Amniotic stem cell (primary cell): Measurements from ENCODE around the gene TMEM50B.
"Not testable (repeated sequence)": the region's sequence is repeated elsewhere in the genome, so short reads cannot be mapped to it uniquely, and the experiment has no call there.

Experiments used
- DNase-seq: peaks from one replicate; lab custom pipeline; 2025; lab: John Stamatoyannopoulos, UW

TMEM50B gene

GRCh38 chr21:33479679-33480480, at the start of gene TMEM50B:
Gene TMEM50B (minus strand): TSS chr21:33479974. CDS start chr21:33468885, 11,089 bp downstream.
- peak; percentile 83 for DNase-seq

DNA sequence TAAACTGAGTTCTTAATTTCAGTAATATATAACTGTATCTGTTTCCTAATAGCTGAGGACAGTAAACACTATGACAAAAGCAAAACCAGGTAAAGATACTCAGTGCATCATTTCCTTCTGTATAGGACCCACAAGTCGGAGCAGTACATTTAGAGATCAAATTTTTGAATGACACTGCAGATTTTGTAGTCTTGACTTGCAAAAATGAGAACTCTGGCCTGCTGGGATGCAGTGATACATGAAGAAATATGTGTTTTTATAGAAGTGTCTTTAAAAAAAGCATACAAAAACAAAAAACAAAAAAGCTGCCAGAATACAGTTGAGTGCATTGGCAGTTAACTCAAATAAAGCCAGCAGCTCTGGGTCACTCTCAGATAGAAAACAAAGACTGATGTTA, 43.2 kb upstream of the TMEM50B start:
- no peak for DNase-seq

- no peak for DNase-seq
Observed at GRCh38 chr21:33522297-33522952, 42.7 kb upstream of the TMEM50B start.

GRCh38 chr21:33518899-33519298, 39.1 kb upstream of the TMEM50B start:
- DNase-seq: no peak

DNA sequence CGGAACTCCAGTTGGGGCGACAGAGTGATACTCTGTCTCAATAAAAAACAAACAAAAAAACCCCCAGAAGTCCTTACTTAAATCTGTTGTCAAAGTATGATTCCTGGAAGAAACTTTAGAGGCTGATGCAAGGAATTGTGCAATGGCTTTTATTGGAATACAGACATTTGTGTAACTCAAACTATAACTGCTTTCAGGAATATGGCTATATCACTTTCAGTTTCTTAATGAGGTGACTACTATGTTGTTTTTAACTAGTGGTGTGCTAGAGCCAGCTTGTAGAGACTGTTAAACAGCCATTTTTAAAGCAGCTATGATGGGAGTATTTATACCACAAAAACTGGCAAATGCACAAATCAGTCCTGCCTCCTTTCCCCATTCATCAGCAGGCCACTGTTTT, 34.5 kb upstream of the TMEM50B start:
- DNase-seq: no peak

GRCh38 chr21:33512481-33512880, 32.7 kb upstream of the TMEM50B start:
- DNase-seq: no peak

DNA sequence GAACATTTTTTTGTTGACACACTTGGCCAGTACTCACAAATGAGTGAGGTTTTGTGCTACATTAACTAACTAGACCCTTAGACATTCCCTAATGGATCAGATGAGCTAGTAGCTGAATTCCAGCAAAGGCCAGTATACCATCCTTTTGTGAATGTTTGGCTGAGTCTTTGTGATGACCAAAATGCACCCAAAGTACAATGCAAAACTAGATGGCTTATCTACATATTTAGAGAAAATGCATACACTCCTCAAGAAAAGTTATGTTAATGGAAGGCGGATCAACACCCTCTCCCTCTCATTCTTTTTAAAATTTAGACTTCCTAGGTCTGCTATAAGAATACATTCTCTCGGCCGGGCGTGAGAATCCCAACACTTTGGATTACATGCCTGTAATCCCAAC, 31.9 kb upstream of the TMEM50B start:
- DNase-seq: no peak

GRCh38 chr21:33510826-33511225, 31.1 kb upstream of the TMEM50B start:
- DNase-seq: no peak

DNA sequence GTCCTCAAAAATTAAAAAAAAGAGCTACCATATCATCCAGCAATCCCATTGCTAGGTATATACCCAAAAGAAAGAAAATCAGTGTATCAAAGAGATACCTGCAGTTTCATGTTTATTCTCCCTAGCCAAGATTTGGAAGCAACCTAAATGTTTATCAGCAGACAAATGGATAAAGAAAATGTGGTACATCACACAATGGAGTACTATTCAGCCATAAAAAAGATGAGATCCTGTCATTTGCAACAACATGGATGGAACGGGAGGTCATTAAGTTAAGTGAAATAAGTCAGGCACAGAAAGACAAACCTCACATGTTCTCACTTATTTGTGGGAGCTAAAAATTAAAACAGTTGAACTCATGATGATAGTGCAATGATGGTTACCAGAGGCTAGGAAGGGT, 27.2 kb upstream of the TMEM50B start:
- not testable (repeated sequence) for DNase-seq

DNA sequence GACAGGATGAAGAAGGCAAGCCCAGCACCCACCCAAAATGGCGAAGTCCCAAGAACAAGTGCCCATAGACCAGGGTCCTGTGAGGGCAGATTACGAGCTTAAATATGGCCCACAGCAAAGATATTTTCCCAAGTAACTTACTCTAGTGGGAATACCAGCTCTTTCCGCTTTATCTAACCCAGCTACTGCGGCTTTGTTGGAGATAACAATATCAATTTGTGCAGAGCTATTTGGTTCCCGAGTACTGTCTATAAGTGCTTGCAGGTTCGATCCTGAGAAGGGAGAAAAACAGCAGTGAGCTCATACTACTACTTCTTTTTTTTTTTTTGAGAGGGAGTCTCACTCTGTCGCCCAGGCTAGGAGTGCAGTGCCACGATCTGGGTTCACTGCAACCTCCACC, 26.1 kb upstream of the TMEM50B start:
- DNase-seq: no peak

GRCh38 chr21:33496345-33496744, 16.6 kb upstream of the TMEM50B start:
- no peak for DNase-seq

GRCh38 chr21:33495743-33496142, 16.0 kb upstream of the TMEM50B start:
- no peak for DNase-seq

GRCh38 chr21:33493756-33494155, 14.0 kb upstream of the TMEM50B start:
- DNase-seq: no peak

DNA sequence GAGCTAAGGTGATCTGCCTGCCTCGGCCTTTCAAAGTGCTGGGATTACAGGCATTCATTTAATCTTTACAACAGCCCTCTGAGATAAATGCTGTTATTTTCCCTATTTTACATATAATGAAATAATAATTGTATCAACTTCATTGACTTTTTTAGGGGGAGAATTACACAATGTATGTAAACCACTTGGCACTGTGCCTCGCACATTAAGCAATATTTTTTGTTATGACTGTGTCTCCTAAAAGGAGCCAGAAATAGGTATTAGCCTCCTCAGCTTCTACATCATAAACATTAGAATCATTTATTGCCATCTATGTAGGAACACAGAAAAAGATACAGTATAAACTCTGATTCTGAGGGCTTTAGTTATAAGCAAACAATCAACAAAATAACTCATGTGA, 12.8 kb upstream of the TMEM50B start:
- DNase-seq: no peak

DNA sequence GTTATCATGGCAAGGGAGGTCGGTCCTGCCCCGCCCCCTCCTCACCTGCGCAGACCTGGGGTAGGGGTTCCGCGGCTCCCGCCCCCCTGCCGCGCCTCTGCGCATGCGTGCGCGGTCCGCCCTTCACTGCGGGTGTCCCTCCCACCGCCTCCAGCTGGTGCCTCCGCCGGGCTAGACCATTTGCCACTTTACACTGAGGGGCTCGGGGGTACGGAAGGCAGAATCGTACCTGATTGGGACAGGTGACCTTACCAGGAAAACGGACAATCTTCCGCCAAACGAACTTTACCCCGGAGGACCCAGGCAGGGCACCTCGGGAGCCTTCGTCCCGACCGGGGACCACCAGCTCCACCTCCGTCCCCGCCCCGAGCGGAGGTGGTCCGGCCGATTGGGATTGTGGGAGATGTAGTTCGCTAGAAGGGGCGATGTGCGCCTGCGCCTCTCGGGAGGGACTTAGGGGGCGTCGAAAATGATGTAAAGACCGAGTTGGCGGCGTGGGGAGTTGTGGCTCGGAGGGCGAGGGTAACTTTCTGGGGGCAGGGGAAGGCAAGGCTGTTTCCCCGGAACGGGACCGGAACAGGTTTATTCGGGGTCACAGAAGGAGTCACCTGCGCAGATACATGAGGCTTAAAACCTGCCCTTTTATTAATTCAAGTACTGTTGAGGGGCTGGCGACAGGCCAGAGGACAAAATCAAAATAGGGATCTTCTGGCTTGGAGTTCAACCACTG, 11.8 kb upstream of the TMEM50B start, which contains the start of gene DNAJC28:
DNAJC28 (minus strand) TSS at position 344 of the 730 bp plus-strand sequence. CDS start 2,323 bp downstream, outside the sequence.
- DNase-seq: peak; percentile 81

GRCh38 chr21:33490991-33491372, 11.2 kb upstream of the TMEM50B start:
- no peak for DNase-seq

DNA sequence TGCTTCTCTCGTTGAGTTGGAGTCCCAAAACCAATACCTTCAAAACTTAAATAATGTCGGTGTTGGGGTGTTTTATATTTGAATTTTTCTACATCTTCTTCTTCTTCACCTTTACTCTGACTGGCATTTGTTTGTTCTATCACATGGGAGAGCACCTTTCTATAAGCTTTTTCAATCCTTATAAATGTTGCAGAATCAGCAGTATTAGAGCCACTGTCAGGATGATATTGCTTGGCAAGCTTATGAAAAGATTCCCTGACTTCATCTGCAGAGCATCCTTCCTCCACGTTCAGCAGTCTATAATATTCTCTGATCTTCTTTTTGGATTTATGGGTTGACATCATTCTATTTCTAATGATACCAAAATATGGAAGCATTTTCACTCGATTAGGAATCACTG, 9.2 kb upstream of the TMEM50B start:
- DNase-seq: no peak

DNA sequence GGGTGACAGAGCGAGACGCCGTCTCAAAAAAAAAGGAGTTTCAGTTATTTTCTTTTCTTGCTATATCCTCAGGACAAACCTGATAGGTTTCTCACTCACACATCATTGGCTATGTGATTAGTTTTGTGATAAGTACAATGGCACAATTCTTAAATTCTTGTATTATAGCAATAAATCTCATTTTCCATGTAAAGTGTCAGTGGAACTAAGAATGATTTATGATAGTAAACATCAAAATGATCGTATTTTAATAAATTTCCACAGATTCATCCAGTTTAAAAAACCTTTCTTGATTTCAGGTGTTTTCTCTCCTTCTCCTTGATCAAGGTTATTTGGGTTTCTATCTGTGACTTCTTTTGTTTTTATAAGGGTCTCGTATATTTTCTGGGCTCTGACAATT, 8.2 kb upstream of the TMEM50B start:
- no peak for DNase-seq

- DNase-seq: no peak
Observed at GRCh38 chr21:33481314-33481943, 1.7 kb upstream of the TMEM50B start.

GRCh38 chr21:33480481-33481103, 818 bp upstream of the TMEM50B start:
- DNase-seq: no peak

- DNase-seq: no peak
Observed at GRCh38 chr21:33478935-33479678, 667 bp downstream of the TMEM50B start.
